ENCODE results near the gene MT1B.

- TF ChIP-seq, protein P1, sequence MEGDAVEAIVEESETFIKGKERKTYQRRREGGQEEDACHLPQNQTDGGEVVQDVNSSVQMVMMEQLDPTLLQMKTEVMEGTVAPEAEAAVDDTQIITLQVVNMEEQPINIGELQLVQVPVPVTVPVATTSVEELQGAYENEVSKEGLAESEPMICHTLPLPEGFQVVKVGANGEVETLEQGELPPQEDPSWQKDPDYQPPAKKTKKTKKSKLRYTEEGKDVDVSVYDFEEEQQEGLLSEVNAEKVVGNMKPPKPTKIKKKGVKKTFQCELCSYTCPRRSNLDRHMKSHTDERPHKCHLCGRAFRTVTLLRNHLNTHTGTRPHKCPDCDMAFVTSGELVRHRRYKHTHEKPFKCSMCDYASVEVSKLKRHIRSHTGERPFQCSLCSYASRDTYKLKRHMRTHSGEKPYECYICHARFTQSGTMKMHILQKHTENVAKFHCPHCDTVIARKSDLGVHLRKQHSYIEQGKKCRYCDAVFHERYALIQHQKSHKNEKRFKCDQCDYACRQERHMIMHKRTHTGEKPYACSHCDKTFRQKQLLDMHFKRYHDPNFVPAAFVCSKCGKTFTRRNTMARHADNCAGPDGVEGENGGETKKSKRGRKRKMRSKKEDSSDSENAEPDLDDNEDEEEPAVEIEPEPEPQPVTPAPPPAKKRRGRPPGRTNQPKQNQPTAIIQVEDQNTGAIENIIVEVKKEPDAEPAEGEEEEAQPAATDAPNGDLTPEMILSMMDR (IDR thresholded peaks at IDR 0.05): no peak
- TF ChIP-seq POLR2A (IDR thresholded peaks at IDR 0.05): no peak
Measured at GRCh38 chr16:56607109-56607618, 44.5 kb upstream of the MT1B start.

Measured in heart left ventricle (tissue), 13 donors.